Naive B cell (primary cell): Measurements from ENCODE around the gene FOXO4. TPM values are rescaled to one million over a fixed set of nuclear protein-coding genes. Genes with fewer than 3 reads are reported as not detected.
A peak's percentile ranks its signal among the peaks of the same experiment; 100 is the strongest.

Source experiments
- ATAC-seq, 2 donors: fragments of 150-1000 bp; cut with Tn5 transposase; 2 replicates each; pipeline ENCODE4 v1.10.0; 2021; ENCODE audit warnings: low read depth in 2 of 2, mild to moderate bottlenecking in 2 of 2, moderate library complexity in 2 of 2
- DNase-seq: peaks from one replicate; pipeline ENCODE4 v3.0.0; 2022
- H3K27ac Mint-ChIP-seq, 6 donors: one replicate each; pipeline ENCODE4 v1.8.0; 2020 to 2022; ENCODE audit warnings: mild to moderate bottlenecking in 6 of 6, mixed read lengths in 6 of 6, moderate library complexity in 5 of 6, inconsistent platforms in 2 of 6
- H3K27me3 Mint-ChIP-seq, 3 donors: one replicate each; pipeline ENCODE4 v1.8.0; 2021 to 2022; ENCODE audit warnings: mixed read lengths in 3 of 3, mild to moderate bottlenecking in 1 of 3
- H3K36me3 Mint-ChIP-seq, 2 donors: one replicate each; pipeline ENCODE4 v1.8.0; 2020 to 2022; ENCODE audit warnings: mixed read lengths in 2 of 2, inconsistent platforms in 1 of 2, mild to moderate bottlenecking in 1 of 2
- H3K4me1 Mint-ChIP-seq, 3 donors: one replicate each; pipeline ENCODE4 v1.8.0; 2020 to 2022; ENCODE audit warnings: mixed read lengths in 3 of 3, inconsistent platforms in 1 of 3, mild to moderate bottlenecking in 1 of 3, moderate library complexity in 1 of 3
- H3K4me3 Mint-ChIP-seq, 8 donors: one replicate each; pipeline ENCODE4 v1.8.0; 2020 to 2022; ENCODE audit warnings: mild to moderate bottlenecking in 8 of 8, mixed read lengths in 8 of 8, moderate library complexity in 8 of 8, inconsistent platforms in 2 of 8
- H3K9me3 Mint-ChIP-seq, 7 donors: one replicate each; pipeline ENCODE4 v1.8.0; 2020 to 2022; ENCODE audit warnings: mixed read lengths in 7 of 7, mild to moderate bottlenecking in 5 of 7, inconsistent platforms in 2 of 7, moderate library complexity in 1 of 7
- polyA plus RNA-seq, 6 donors: library from polyadenylated mRNA; unstranded; fragments of 300-500 nt; fragmentation: Illumina TruSeq; gene quantifications; one replicate each; pipeline ENCODE4 v1.2.3, GENCODE V29; 2021; ENCODE audit warnings: low read depth in 6 of 6

Gene FOXO4
- polyA plus RNA-seq, 6 donors from 2014 or later = 1.1 to 3.7 (median 2.2) TPM

GRCh38 chrX:71103110-71103983 is 7.7 kb downstream of the FOXO4 start:
- peaks cover 56 to 78% (median 63%) of the 10 kb centered on the region in 3 donors for H3K4me1 Mint-ChIP-seq

GRCh38 chrX:71105628-71106027 is 10.0 kb downstream of the FOXO4 start:
- no peak for DNase-seq
- ATAC-seq = no peak
- H3K27me3 Mint-ChIP-seq = peaks cover 0 to 10% (median 0%) of the 10 kb centered on the region in 3 donors
- peak overlapping the region; percentile 43 to 98 (median 88) for H3K27ac Mint-ChIP-seq
- peaks cover 7 to 16% of the 10 kb centered on the region in 2 donors for H3K36me3 Mint-ChIP-seq
- H3K4me1 Mint-ChIP-seq = peaks cover 64 to 86% (median 78%) of the 10 kb centered on the region in 3 donors
- H3K9me3 Mint-ChIP-seq = peaks cover 0 to under 1% (median 0%) of the 10 kb centered on the region in 7 donors
- peak overlapping the region in 6 of 8 donors; percentile 42 to 72 (median 66) for H3K4me3 Mint-ChIP-seq

More at GRCh38 chrX:71103110-71103983, 7.7 kb downstream of the FOXO4 start:
- Mint-ChIP-seq H3K4me3 (peak overlapping the region; percentile 58 to 86 (median 68)), H3K27ac (peak overlapping the region; percentile 88 to 97 (median 92)), H3K27me3 (peaks cover 0 to 11% (median 0%) of the 10 kb centered on the region in 3 donors), H3K9me3 (no peaks in the 10 kb centered on the region), H3K36me3 (peaks cover 4 to 12% of the 10 kb centered on the region in 2 donors)
- ATAC-seq (peak; percentile 67 to 69), DNase-seq (peak; percentile 47)

GRCh38 chrX:71106427-71106826 is 10.8 kb downstream of the FOXO4 start, which contains the start of gene CXorf65:
Gene CXorf65, minus strand, starts transcription at chrX:71106740. Its CDS starts 184 bp downstream, at chrX:71106556.
- Mint-ChIP-seq H3K9me3 (peaks cover 0 to 4% (median 0%) of the 10 kb centered on the region in 7 donors), H3K27me3 (peaks cover 0 to 8% (median 0%) of the 10 kb centered on the region in 3 donors), H3K27ac (peak within 1 kb of the TSS; percentile 78 to 98 (median 89)), H3K36me3 (peaks cover 7 to 16% of the 10 kb centered on the region in 2 donors), H3K4me1 (peaks cover 62 to 83% (median 82%) of the 10 kb centered on the region in 3 donors), H3K4me3 (peak within 1 kb of the TSS; percentile 67 to 95 (median 82))
- ATAC-seq = no peak
- no peak for DNase-seq

GRCh38 chrX:71107245-71107644 is 11.6 kb downstream of the FOXO4 start:
- Mint-ChIP-seq H3K27ac (peak overlapping the region; percentile 14 to 98 (median 78)), H3K9me3 (peaks cover 0 to 4% (median 0%) of the 10 kb centered on the region in 7 donors), H3K4me1 (peaks cover 64 to 90% (median 86%) of the 10 kb centered on the region in 3 donors), H3K36me3 (peaks cover 7 to 16% of the 10 kb centered on the region in 2 donors), H3K27me3 (peaks cover 0 to 8% (median 0%) of the 10 kb centered on the region in 3 donors), H3K4me3 (peak overlapping the region in 6 of 8 donors; percentile 17 to 95 (median 54))
- no peak for ATAC-seq
- DNase-seq = no peak

- no peak for ATAC-seq
- peak overlapping the region; percentile 80 to 98 (median 95) for H3K4me3 Mint-ChIP-seq
- H3K36me3 Mint-ChIP-seq = peaks cover 7 to 16% of the 10 kb centered on the region in 2 donors
Measured at GRCh38 chrX:71107762-71108360, 12.2 kb downstream of the FOXO4 start.

GRCh38 chrX:71109051-71109450 is 13.4 kb downstream of the FOXO4 start:
- DNase-seq (no peak), ATAC-seq (no peak)
- Mint-ChIP-seq H3K9me3 (peaks cover 0 to 4% (median 0%) of the 10 kb centered on the region in 7 donors), H3K36me3 (peaks cover 7 to 16% of the 10 kb centered on the region in 2 donors), H3K27me3 (peaks cover 0 to 8% (median 0%) of the 10 kb centered on the region in 3 donors), H3K4me1 (peaks cover 57 to 78% (median 78%) of the 10 kb centered on the region in 3 donors), H3K4me3 (peak overlapping the region; percentile 80 to 98 (median 96)), H3K27ac (peak overlapping the region in 4 of 6 donors; percentile 51 to 100 (median 92))

More at GRCh38 chrX:71107762-71108360, 12.2 kb downstream of the FOXO4 start:
- H3K9me3 Mint-ChIP-seq = peaks cover 0 to 4% (median 0%) of the 10 kb centered on the region in 7 donors
- peak overlapping the region; percentile 41 to 98 (median 89) for H3K27ac Mint-ChIP-seq
- no peak for DNase-seq
- H3K4me1 Mint-ChIP-seq = peaks cover 65 to 90% (median 84%) of the 10 kb centered on the region in 3 donors
- peaks cover 0 to 8% (median 0%) of the 10 kb centered on the region in 3 donors for H3K27me3 Mint-ChIP-seq

- ATAC-seq (peak; percentile 91 to 94), DNase-seq (peak; percentile 84)
- peaks cover 0 to 8% (median 0%) of the 10 kb centered on the region in 3 donors for H3K27me3 Mint-ChIP-seq
- H3K27ac Mint-ChIP-seq = peak within 1 kb of the TSS; percentile 98 to 100 (median 100)
- H3K36me3 Mint-ChIP-seq = peaks cover 7 to 14% of the 10 kb centered on the region in 2 donors
- peaks cover 45 to 60% (median 59%) of the 10 kb centered on the region in 3 donors for H3K4me1 Mint-ChIP-seq
- H3K4me3 Mint-ChIP-seq = peak within 1 kb of the TSS; percentile 80 to 98 (median 96)
- peaks cover 0 to 4% (median 0%) of the 10 kb centered on the region in 7 donors for H3K9me3 Mint-ChIP-seq
Measured at GRCh38 chrX:71111141-71111843, 15.6 kb downstream of the FOXO4 start, which contains the start of gene IL2RG. Gene IL2RG, minus strand, starts transcription at chrX:71111577. Its CDS starts 38 bp downstream, at chrX:71111539.

- Mint-ChIP-seq H3K9me3 (peaks cover 0 to 4% (median 0%) of the 10 kb centered on the region in 7 donors), H3K4me3 (peak overlapping the region; percentile 80 to 98 (median 96)), H3K4me1 (peaks cover 40 to 54% (median 53%) of the 10 kb centered on the region in 3 donors), H3K27ac (peak overlapping the region; percentile 98 to 100 (median 100)), H3K27me3 (peaks cover 0 to 8% (median 0%) of the 10 kb centered on the region in 3 donors), H3K36me3 (peaks cover 7 to 8% of the 10 kb centered on the region in 2 donors)
- DNase-seq (no peak), ATAC-seq (peak; percentile 37 to 42)
Measured at GRCh38 chrX:71111921-71112431, 16.3 kb downstream of the FOXO4 start.

- DNase-seq (no peak), ATAC-seq (no peak)
- Mint-ChIP-seq H3K27me3 (no peaks in the 10 kb centered on the region), H3K27ac (peak overlapping the region in 4 of 6 donors; percentile 24 to 95 (median 47)), H3K9me3 (peaks cover 0 to 2% (median 0%) of the 10 kb centered on the region in 7 donors), H3K4me1 (peaks cover 5 to 28% (median 19%) of the 10 kb centered on the region in 3 donors), H3K4me3 (peak overlapping the region in 4 of 8 donors; percentile 22 to 92 (median 64)), H3K36me3 (peaks cover 0 to 4% of the 10 kb centered on the region in 2 donors)
Measured at GRCh38 chrX:71117358-71117757, 21.7 kb downstream of the FOXO4 start.

- Mint-ChIP-seq H3K4me3 (peak within 1 kb of the TSS; percentile 87 to 95 (median 91)), H3K27ac (peak within 1 kb of the TSS; percentile 94 to 98 (median 95)), H3K36me3 (peaks cover 0 to 13% of the 10 kb centered on the region in 2 donors), H3K9me3 (peaks cover 0 to 2% (median 0%) of the 10 kb centered on the region in 7 donors), H3K4me1 (peaks cover 0 to 23% (median 14%) of the 10 kb centered on the region in 3 donors), H3K27me3 (no peaks in the 10 kb centered on the region)
- DNase-seq = peak; percentile 74
- peak; percentile 92 to 94 for ATAC-seq
Measured at GRCh38 chrX:71118032-71118984, 22.7 kb downstream of the FOXO4 start, which contains the start of gene MED12. Gene MED12, plus strand, starts transcription at chrX:71118596. Its CDS starts 159 bp downstream, at chrX:71118755.

- Mint-ChIP-seq H3K27ac (peak overlapping the region; percentile 70 to 98 (median 94)), H3K4me3 (peak overlapping the region; percentile 87 to 95 (median 91)), H3K36me3 (peaks cover 0 to 13% of the 10 kb centered on the region in 2 donors), H3K4me1 (peaks cover 0 to 20% (median 11%) of the 10 kb centered on the region in 3 donors), H3K27me3 (no peaks in the 10 kb centered on the region), H3K9me3 (peaks cover 0 to 2% (median 0%) of the 10 kb centered on the region in 7 donors)
- DNase-seq = no peak
- peak; percentile 15 to 24 for ATAC-seq
Measured at GRCh38 chrX:71118985-71119535, 23.4 kb downstream of the FOXO4 start.
